HepG2 (cell line): ENCODE results near the gene PRSS22. TPM values are rescaled to one million over a fixed set of nuclear protein-coding genes. Genes with fewer than 3 reads are reported as not detected.

Source experiments
- ATF1 ChIP-seq: IDR thresholded peaks from 2 replicates; pipeline ENCODE4 v1.6.1; 2016; ENCODE audit warnings: mild to moderate bottlenecking, control low read depth
- CEBPB ChIP-seq: IDR thresholded peaks from 2 replicates; pipeline ENCODE4 v1.6.1; 2011; ENCODE audit warnings: low read depth, low read length, improper control_type of control experiment, borderline replicate concordance
- FOXK1 ChIP-seq: sonication (generic); formaldehyde crosslinking; IDR thresholded peaks from 2 replicates; pipeline ENCODE4 v1.4.0; 2020; ENCODE audit warnings: low read depth, missing genetic modification reagents, borderline replicate concordance
- GMEB1 ChIP-seq: sonication (generic); formaldehyde crosslinking; IDR thresholded peaks from 2 replicates; pipeline ENCODE4 v1.5.1; 2020; ENCODE audit warnings: missing genetic modification reagents, mild to moderate bottlenecking, borderline replicate concordance
- HMG20A ChIP-seq: IDR thresholded peaks from 2 replicates; pipeline ENCODE4 v1.6.1; 2016; ENCODE audit warnings: borderline replicate concordance
- KAT8 ChIP-seq: IDR thresholded peaks from 2 replicates; pipeline ENCODE4 v1.6.1; 2016; ENCODE audit warnings: missing genetic modification reagents, missing compliant biosample characterization
- MED8 ChIP-seq: sonication (generic); formaldehyde crosslinking; IDR thresholded peaks from 2 replicates; pipeline ENCODE4 v1.8.1; 2023; ENCODE audit warnings: mild to moderate bottlenecking, missing genetic modification reagents; ENCODE audit not compliant: insufficient replicate concordance
- PHF21A ChIP-seq: sonication (generic); formaldehyde crosslinking; IDR thresholded peaks from 2 replicates; pipeline ENCODE4 v1.5.0; 2020; ENCODE audit warnings: mild to moderate bottlenecking, missing genetic modification reagents
- RERE ChIP-seq: IDR thresholded peaks from 2 replicates; pipeline ENCODE4 v1.6.1; 2016; ENCODE audit warnings: low read depth, missing genetic modification reagents, missing compliant biosample characterization
- SUZ12 ChIP-seq: fragments of 150-350 bp; IDR thresholded peaks from 2 replicates; pipeline ENCODE4 v1.6.1; 2014; ENCODE audit warnings: low read depth, low read length
- ZBTB10 ChIP-seq: sonication (generic); formaldehyde crosslinking; IDR thresholded peaks from 2 replicates; pipeline ENCODE4 v1.4.0; 2020; ENCODE audit warnings: missing genetic modification reagents, borderline replicate concordance
- ZBTB26 ChIP-seq: IDR thresholded peaks from 2 replicates; pipeline ENCODE4 v1.6.1; 2016; ENCODE audit warnings: missing compliant biosample characterization, missing genetic modification reagents, borderline replicate concordance
- ZGPAT ChIP-seq: IDR thresholded peaks from 2 replicates; pipeline ENCODE4 v1.6.1; 2016; ENCODE audit warnings: mild to moderate bottlenecking
- ZKSCAN8 ChIP-seq: IDR thresholded peaks from 2 replicates; pipeline ENCODE4 v1.6.1; 2016; ENCODE audit warnings: borderline replicate concordance, missing genetic modification reagents, missing compliant biosample characterization
- ZNF251 ChIP-seq: sonication (generic); formaldehyde crosslinking; IDR thresholded peaks from 2 replicates; pipeline ENCODE4 v1.9.0; 2021; ENCODE audit warnings: mild to moderate bottlenecking, missing genetic modification reagents
- ZNF773 ChIP-seq: sonication (generic); formaldehyde crosslinking; IDR thresholded peaks from 2 replicates; pipeline ENCODE4 v1.4.0; 2020; ENCODE audit warnings: missing genetic modification reagents, borderline replicate concordance
- polyA plus RNA-seq, 8 experiments: library from polyadenylated mRNA; depleted of rRNA in 3 of 8; stranded (reverse) in 7 of 8; unstranded in 1 of 8; fragments of >200 nt; fragmentation: Illumina TruSeq in 4 of 8; extraction: Trizol in 4 of 8; gene quantifications; 2 replicates each; pipeline versions ENCODE4 v1.2.1 to v1.2.3, GENCODE V29; 2011 to 2016; ENCODE audit warnings: low read depth in 4 of 8, missing spikeins in 1 of 8, mixed read lengths in 1 of 8; ENCODE audit not compliant: insufficient read depth in 1 of 8
- total RNA-seq, 5 experiments: library from RNA; depleted of rRNA; stranded (reverse); fragments of >200 nt; fragmentation: Illumina TruSeq; extraction: Trizol; gene quantifications; 2 replicates each; pipeline ENCODE4 v1.2.3, GENCODE V29; 2016; ENCODE audit warnings: low read depth in 1 of 5

PRSS22 gene
- total and polyA plus RNA-seq, 2 of the 13 experiments (the other 11 are each of a cell fraction or from before 2014, with no cell fraction given), result 0.24 to 0.32 TPM

- 0 out of 2 replicates have a peak, but pooled peaks have one; percentile 32 for TF ChIP-seq GMEB1 (CRISPR knock-in tag)
- no peak for TF ChIP-seq CEBPB
- TF ChIP-seq ZGPAT (CRISPR knock-in tag), result no peak
- peak; percentile 40; the same call in 1 of the 2 replicates for TF ChIP-seq ZKSCAN8
- no peak for TF ChIP-seq ZBTB10 (CRISPR knock-in tag)
- no peak for TF ChIP-seq SUZ12
- TF ChIP-seq ZNF251 (CRISPR knock-in tag), result 0 out of 2 replicates have a peak, but pooled peaks have one; percentile 63
- peak; percentile 51; the same call in 1 of the 2 replicates for TF ChIP-seq ZNF773 (CRISPR knock-in tag)
- TF ChIP-seq RERE (CRISPR knock-in tag), result no peak
- peak; percentile 69 for TF ChIP-seq KAT8
- peak; percentile 69 for TF ChIP-seq ZBTB26 (CRISPR knock-in tag)
- no peak for TF ChIP-seq FOXK1 (CRISPR knock-in tag)
- no peak for TF ChIP-seq ATF1
- peak; percentile 39 for TF ChIP-seq MED8
- no peak for TF ChIP-seq HMG20A
- no peak for TF ChIP-seq PHF21A (CRISPR knock-in tag)
Observed at GRCh38 chr16:2905241-2905987, 47.4 kb upstream of the PRSS22 start (continued).
